GM12891 (cell line): ENCODE data around the gene ANXA6.

ENCODE experiments used
- POLR2A ChIP-seq: IDR thresholded peaks from 2 replicates; pipeline ENCODE4 v1.6.1; 2011; ENCODE audit warnings: low read depth, low read length, control low read depth
- POLR2AphosphoS5 ChIP-seq: IDR thresholded peaks from 2 replicates; pipeline ENCODE4 v1.6.1; 2011; ENCODE audit warnings: low read depth, low read length, control low read depth
- POU2F2 ChIP-seq: IDR thresholded peaks from 2 replicates; pipeline ENCODE4 v1.6.1; 2011; ENCODE audit warnings: low read depth, mild to moderate bottlenecking, control low read depth, low read length, moderate library complexity
- TAF1 ChIP-seq: IDR thresholded peaks from 2 replicates; pipeline ENCODE4 v1.6.1; 2011; ENCODE audit warnings: low read depth, low read length, control low read depth

DNA sequence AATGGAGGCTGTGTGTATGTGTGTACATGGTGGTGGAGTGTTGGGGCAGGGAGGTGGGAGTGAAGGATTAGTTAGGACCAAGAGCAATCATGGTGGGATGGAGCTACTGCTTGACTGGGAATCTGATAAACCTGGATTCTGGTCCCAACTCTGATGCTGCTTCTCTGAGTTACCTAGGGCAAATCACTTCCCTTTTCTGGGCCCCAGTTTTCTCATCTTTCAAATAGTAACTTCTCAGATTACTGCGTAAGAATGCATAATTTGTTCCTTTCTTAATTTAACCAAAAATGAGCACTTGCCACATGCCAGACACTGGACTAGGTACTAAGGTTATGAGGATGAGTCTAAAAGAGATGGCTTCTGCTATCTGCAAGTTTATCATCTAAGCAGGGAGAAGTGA is 20.8 kb upstream of the ANXA6 start:
- TF ChIP-seq POLR2A = no peak
- no peak for TF ChIP-seq POLR2AphosphoS5
- no peak for TF ChIP-seq TAF1
- no peak for TF ChIP-seq POU2F2
